GM12872 (cell line): Measurements from ENCODE around the gene ACOT9.

ENCODE experiments used
- TF ChIP-seq, protein P1 (sequence below): IDR thresholded peaks from 3 replicates; pipeline ENCODE4 v1.5.1; 2011; ENCODE audit warnings: low read depth, mild to moderate bottlenecking, low read length, moderate library complexity; ENCODE audit not compliant: insufficient read depth

ACOT9 gene

DNA sequence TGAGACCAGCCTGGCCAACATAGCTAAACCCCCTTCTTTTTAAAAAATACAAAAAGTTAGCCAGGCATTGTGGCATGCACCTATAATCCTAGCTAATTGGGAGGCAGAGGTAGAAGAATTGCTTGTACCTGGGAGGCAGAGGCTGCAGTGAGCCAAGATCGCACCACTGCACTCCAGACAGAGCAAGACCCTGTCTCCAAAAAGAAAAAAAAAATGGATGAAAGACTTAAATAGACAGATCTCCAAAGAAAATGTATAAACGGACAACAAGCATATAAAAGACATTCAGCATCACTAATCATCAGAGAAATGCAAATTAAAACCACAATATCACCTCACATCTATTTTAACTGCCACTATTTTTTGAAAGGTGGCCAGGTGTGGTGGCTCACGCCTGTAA lies 33.3 kb upstream of the ACOT9 start:
- TF ChIP-seq, protein P1, sequence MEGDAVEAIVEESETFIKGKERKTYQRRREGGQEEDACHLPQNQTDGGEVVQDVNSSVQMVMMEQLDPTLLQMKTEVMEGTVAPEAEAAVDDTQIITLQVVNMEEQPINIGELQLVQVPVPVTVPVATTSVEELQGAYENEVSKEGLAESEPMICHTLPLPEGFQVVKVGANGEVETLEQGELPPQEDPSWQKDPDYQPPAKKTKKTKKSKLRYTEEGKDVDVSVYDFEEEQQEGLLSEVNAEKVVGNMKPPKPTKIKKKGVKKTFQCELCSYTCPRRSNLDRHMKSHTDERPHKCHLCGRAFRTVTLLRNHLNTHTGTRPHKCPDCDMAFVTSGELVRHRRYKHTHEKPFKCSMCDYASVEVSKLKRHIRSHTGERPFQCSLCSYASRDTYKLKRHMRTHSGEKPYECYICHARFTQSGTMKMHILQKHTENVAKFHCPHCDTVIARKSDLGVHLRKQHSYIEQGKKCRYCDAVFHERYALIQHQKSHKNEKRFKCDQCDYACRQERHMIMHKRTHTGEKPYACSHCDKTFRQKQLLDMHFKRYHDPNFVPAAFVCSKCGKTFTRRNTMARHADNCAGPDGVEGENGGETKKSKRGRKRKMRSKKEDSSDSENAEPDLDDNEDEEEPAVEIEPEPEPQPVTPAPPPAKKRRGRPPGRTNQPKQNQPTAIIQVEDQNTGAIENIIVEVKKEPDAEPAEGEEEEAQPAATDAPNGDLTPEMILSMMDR = no peak

DNA sequence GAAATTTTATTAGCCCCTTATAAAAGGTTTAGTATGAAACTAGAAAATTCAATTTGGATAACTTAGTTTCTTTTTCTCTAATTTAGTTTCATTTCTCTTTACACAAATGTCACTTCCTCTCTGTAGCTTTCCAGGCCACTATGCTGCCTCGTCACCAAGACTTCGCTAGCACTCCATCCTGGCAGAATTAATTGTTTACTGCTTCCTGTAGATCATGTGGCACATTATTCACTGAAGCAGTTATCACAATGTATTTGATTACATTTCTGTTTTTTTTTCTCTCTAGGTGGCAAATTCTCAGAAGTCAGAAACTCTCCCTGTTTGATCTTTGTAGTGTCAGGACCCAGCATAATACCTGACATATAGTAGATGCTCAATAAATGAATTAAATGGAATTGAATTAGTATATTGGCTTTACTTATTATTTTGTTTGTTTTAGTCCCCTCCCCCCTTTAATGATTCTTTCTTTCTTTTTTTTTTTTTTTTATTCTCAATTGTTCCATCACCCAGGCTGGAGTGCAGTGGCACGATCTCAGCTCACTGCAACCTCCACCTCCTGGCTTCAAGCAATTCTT lies 30.6 kb upstream of the ACOT9 start:
- TF ChIP-seq, protein P1 = no peak

DNA sequence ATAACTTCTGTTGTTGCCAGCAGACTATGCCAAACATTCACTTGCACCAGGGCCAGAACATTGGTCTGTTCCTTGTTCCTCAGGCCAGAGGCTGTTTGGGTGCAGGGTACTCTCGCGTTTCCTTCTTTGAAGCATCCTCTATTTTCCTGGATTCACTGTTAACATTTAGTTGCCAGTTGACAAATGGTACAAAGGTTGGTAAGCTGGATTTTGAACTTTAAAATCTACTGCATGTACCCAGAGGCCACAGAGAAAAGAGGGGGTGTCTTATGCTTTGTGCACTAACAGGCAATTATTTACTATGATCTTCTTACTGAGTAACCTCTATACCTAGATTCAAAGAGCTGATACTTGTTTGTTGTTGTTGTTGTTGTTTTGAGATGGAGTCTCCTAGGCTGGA lies 27.1 kb upstream of the ACOT9 start:
- TF ChIP-seq, protein P1 = no peak

DNA sequence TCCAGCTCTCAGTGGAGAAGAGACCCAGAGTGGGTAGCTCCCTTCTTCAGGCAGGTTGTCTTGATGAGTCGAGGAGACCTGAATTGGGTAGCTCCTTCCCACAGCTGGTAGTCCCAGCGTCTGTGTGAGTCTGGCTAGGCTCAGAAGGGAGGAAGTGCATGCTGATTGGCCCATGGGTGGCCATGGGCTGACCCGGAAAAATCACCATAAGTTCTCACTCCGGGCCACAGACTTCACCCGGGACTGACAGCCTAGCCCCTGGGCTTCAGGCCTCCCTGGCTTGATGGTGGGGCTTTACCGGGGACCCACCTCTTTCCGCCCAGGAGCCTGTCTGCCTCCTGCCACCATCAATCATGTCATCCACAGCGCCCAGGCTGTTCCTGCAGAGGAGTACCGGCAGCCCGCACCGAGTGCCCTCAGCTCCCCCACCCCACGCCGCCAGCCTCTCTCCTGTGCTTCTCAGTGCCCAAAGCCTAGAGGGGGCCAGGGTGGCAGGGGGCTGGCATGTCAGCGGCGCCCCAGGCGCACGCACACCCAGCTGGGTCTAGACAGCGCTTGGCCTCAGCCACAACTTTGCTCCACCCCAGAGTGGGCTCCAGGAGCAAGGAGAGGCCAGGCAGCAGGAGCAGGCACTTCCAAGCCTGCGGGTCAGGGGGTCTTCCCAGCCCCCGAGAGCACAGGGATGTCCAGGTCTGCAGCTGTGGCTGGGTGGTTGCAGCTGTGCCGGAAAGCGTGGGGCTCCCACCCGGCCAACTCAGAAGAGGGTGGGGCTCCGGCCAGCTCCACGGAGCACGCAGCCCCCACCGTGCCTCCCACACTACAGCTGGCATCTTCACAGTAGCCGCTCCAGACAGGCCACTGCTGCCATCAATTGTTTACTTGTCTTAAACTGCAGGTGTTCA lies 23.8 kb upstream of the ACOT9 start:
- TF ChIP-seq, protein P1 = no peak

DNA sequence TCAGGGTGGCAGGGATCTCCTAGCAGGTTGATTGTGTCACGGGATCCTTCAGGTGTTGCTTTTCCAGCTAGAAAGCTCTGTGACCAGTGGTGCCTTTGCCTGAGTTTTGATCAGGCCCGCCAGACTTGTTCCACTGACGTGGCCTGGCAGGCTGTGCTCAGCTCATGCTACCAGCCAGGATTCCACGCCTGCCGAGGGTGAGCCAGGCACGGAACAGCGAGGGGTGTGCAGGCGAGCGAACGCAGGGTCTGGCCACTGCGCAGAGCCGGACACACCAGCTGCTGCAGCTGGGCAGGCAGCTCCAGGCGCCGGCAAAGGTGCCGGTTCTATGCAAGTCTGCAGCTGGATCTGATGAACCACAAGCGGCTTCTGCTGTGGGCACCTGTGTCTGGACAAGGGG lies 22.8 kb upstream of the ACOT9 start:
- TF ChIP-seq, protein P1 = no peak

DNA sequence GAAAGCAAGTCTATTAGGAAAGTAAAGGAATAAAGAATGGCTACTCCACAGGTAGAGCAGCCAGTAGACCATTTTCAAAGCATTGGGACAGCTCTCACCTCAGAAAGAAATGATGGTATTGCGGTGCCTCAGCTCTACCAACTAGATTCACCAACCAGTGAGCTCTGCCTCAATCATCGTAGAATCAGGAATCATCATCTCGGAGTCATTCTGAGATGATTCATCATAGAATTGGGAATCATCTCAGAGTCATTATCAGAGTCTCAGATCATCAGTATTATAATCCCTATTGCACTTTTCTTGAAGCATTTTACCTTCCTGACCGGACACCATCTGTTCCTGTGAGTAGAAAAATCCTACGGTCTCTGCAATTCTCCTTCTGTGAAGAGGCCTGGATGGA lies 22.4 kb upstream of the ACOT9 start:
- TF ChIP-seq, protein P1 = no peak

DNA sequence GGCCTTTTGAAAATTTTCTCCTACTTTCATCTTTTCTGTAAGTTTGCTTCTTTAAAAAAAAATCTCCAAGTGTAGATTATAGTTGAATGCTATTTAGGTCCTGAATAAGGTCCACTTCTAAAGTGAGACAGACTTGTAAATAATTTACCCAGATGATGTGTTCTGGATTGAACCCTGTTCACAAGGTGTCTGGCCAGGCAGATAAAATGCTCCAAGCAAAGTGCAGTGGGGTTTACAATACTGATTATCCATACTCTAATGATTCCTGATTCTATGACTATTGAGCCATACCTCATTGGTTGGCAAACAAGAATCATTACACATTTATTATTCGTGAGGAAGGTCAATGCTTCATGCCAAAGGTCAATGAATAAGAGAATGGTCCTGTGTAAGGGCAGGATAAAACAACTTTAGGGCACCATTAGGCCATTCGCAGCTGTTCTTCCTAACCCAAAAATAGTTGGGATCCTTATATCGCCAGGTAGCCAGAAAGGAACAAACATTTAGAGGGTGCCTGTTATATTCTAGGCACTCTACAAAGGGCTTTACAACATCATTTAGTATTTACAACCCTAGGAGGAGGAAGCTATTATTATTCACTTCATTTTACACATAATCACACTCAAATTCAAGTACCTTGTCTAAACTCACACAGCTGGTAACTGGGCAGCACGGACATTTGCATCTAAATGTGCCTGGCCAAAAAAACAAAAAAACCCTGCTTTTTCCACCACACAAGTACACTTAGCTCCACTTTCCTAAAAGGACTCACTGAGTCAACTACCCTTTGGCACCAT lies 21.3 kb upstream of the ACOT9 start:
- TF ChIP-seq, protein P1 = no peak
